GM23248 (cell line): Measurements from ENCODE around the gene LIN7C.

Experiments used
- EZH2 ChIP-seq: fragments of 200-600 bp; sonication (generic); IDR thresholded peaks from 2 replicates; pipeline ENCODE4 v1.6.1; 2018; ENCODE audit warnings: antibody characterized with exemption, mild to moderate bottlenecking; ENCODE audit not compliant: insufficient read depth, poor library complexity, severe bottlenecking
- EZH2phosphoT487 ChIP-seq: fragments of 200-600 bp; sonication (generic); IDR thresholded peaks from 2 replicates; pipeline ENCODE4 v1.6.1; 2018; ENCODE audit warnings: antibody characterized with exemption, moderate library complexity, mild to moderate bottlenecking, low read depth; ENCODE audit not compliant: insufficient read depth

GRCh38 chr11:27545035-27545434 is 38.5 kb upstream of the LIN7C start:
- TF ChIP-seq EZH2 (no peak), EZH2phosphoT487 (no peak)
